ENCODE measurements around the gene SRBD1. TPM values are rescaled to one million over a fixed set of nuclear protein-coding genes. Genes with fewer than 3 reads are reported as not detected.
A peak's percentile ranks its signal among the peaks of the same experiment; 100 is the strongest.

Gene SRBD1
- polyA plus RNA-seq, 2 of the 4 experiments (the other 2 are of a cell fraction): 11.0 to 13.7 TPM

- H3K4me3 ChIP-seq: no peak overlapping the region
- H3K27ac ChIP-seq: peak overlapping the region in 1 of 2 experiments; percentile 44; a peak in 2 of 6 replicates
- ATAC-seq: peak in 1 of 2 experiments; percentile 61; a peak in 3 of 6 replicates
- DNase-seq (ENCODE audit: low read depth in 1 of 2, low spot score in 1 of 2): peak in 1 of 2 experiments; percentile 39
- WGBS (ENCODE audit: missing lambda C conversion rate): 50% methylated on average over 2 of the region's 2 CpGs
- peak; percentile 39 for FAIRE-seq
- POLR2A ChIA-PET: no interaction called here
- CTCF ChIA-PET: no interaction called here
- H3K4me2 ChIP-seq: peak overlapping the region; percentile 29
- no peaks in the 10 kb centered on the region for H3K9me3 ChIP-seq
- TF ChIP-seq POLR2AphosphoS2 (conservative IDR thresholded peaks at IDR 0.05; ENCODE audit: low read length) (no peak), BHLHE40 (IDR thresholded peaks at IDR 0.05; ENCODE audit: low read depth, low read length) (no peak), HES2 (IDR thresholded peaks at IDR 0.05) (peak; percentile 34; the same call in 1 of the 2 replicates), RARB (CRISPR knock-in tag; IDR thresholded peaks at IDR 0.05) (no peak), HOXB13 (CRISPR knock-in tag; IDR thresholded peaks at IDR 0.05; ENCODE audit: low read depth) (no peak), CEBPB (IDR thresholded peaks at IDR 0.05) (peak; percentile 44 to 78; a peak in 3 of 4 replicates), JUN (IDR thresholded peaks at IDR 0.05) (peak in 1 of 2 experiments; percentile 53; a peak in 1 of 5 replicates), EP300 (IDR thresholded peaks at IDR 0.05) (peak in 1 of 2 experiments; percentile 18; a peak in 1 of 5 replicates), BCL3 (IDR thresholded peaks at IDR 0.05) (0 out of 3 replicates have a peak, but pooled peaks have one; percentile 32), ELK1 (IDR thresholded peaks at IDR 0.05; ENCODE audit: low read depth, low read length) (no peak)
- peaks cover 20% of the 10 kb centered on the region for H3K4me1 ChIP-seq
Measured at GRCh38 chr2:45469314-45470099, 141.6 kb downstream of the SRBD1 start.

- no peak for TF ChIP-seq GATA3 (IDR thresholded peaks at IDR 0.05; ENCODE audit: borderline replicate concordance)
- TF ChIP-seq ZSCAN20 (CRISPR knock-in tag; IDR thresholded peaks at IDR 0.05): no peak
- TF ChIP-seq EP300 (IDR thresholded peaks at IDR 0.05): no peak
- TF ChIP-seq HOXB13 (CRISPR knock-in tag; IDR thresholded peaks at IDR 0.05; ENCODE audit: low read depth): no peak
- TF ChIP-seq NPAS2 (CRISPR knock-in tag; IDR thresholded peaks at IDR 0.05; ENCODE audit: borderline replicate concordance): no peak
- no peak for TF ChIP-seq NFE2L2 (conservative IDR thresholded peaks at IDR 0.05; ENCODE audit: low read length)
- TF ChIP-seq SMC3 (IDR thresholded peaks at IDR 0.05): no peak
- TF ChIP-seq CEBPB (IDR thresholded peaks at IDR 0.05): no peak
- TF ChIP-seq USF2 (IDR thresholded peaks at IDR 0.05): no peak
- TF ChIP-seq MYC (IDR thresholded peaks at IDR 0.05; ENCODE audit: borderline replicate concordance, low read length): no peak
- TF ChIP-seq CBX2 (IDR thresholded peaks at IDR 0.05; ENCODE audit: borderline replicate concordance, low read depth): no peak
- Histone ChIP-seq H3K4me3 (no peak overlapping the region), H3K4me1 (peaks cover 20% of the 10 kb centered on the region), H3K27ac (no peak overlapping the region), H3K4me2 (no peak overlapping the region), H3K9me3 (no peaks in the 10 kb centered on the region)
- ATAC-seq (no peak), DNase-seq (ENCODE audit: low read depth in 1 of 2, low spot score in 1 of 2) (no peak), FAIRE-seq (no peak)
- POLR2A ChIA-PET: no interaction called here
- CTCF ChIA-PET: no interaction called here
- WGBS (ENCODE audit: missing lambda C conversion rate): 96% methylated on average over 4 of the region's 4 CpGs
Measured at GRCh38 chr2:45468279-45468678, 142.8 kb downstream of the SRBD1 start.

GRCh38 chr2:45466053-45466452, 145.0 kb downstream of the SRBD1 start:
- H3K27ac ChIP-seq: no peak overlapping the region
- no peak for DNase-seq (ENCODE audit: low read depth in 1 of 2, low spot score in 1 of 2)
- WGBS (ENCODE audit: missing lambda C conversion rate): 86% methylated on average over 1 of the region's 1 CpG
- peaks cover 20% of the 10 kb centered on the region for H3K4me1 ChIP-seq
- no peaks in the 10 kb centered on the region for H3K9me3 ChIP-seq
- H3K4me2 ChIP-seq: no peak overlapping the region
- no peak for FAIRE-seq
- no peak overlapping the region for H3K4me3 ChIP-seq
- POLR2A ChIA-PET: no interaction called here
- CTCF ChIA-PET: no interaction called here
- no peak; a peak in 1 of 6 replicates for ATAC-seq
- no peak for TF ChIP-seq SMC3 (IDR thresholded peaks at IDR 0.05)
- no peak for TF ChIP-seq CHD4 (IDR thresholded peaks at IDR 0.05; ENCODE audit: borderline replicate concordance)
- TF ChIP-seq ZC3H11A (IDR thresholded peaks at IDR 0.05): no peak
- no peak for TF ChIP-seq TFCP2L1 (CRISPR knock-in tag; IDR thresholded peaks at IDR 0.05)
- no peak for TF ChIP-seq FOXS1 (CRISPR knock-in tag; IDR thresholded peaks at IDR 0.05)
- TF ChIP-seq KDM5A (IDR thresholded peaks at IDR 0.05): no peak
- no peak for TF ChIP-seq CTCF (IDR thresholded peaks at IDR 0.05)
- TF ChIP-seq RCOR1 (IDR thresholded peaks at IDR 0.05; ENCODE audit: low read depth, low read length): no peak
- TF ChIP-seq CBX8 (IDR thresholded peaks at IDR 0.05): no peak
- TF ChIP-seq USF2 (IDR thresholded peaks at IDR 0.05): no peak
- TF ChIP-seq JUN (IDR thresholded peaks at IDR 0.05): no peak
- no peak for TF ChIP-seq PBX3 (IDR thresholded peaks at IDR 0.05)
